Ovary (tissue), 9 donors: Measurements from ENCODE around the gene RPS5. TPM values are rescaled to one million over a fixed set of nuclear protein-coding genes. Genes with fewer than 3 reads are reported as not detected.
A peak's percentile ranks its signal among the peaks of the same experiment; 100 is the strongest.

ENCODE experiments used
- DNase-seq, 5 donors: peaks; one replicate each; pipeline ENCODE4 v3.0.0-alpha.2; 2019 to 2020
- H3K27ac ChIP-seq, 2 donors: fragments of 200-600 bp; one replicate each; pipeline versions ENCODE4 v1.5.1 to v1.8.0; 2019 to 2022
- H3K27me3 ChIP-seq: fragments of 200-600 bp; one replicate; pipeline ENCODE4 v1.8.0; 2022
- H3K36me3 ChIP-seq: fragments of 200-600 bp; sonication (generic); one replicate; pipeline ENCODE4 v1.5.1; 2019
- H3K4me1 ChIP-seq: one replicate; pipeline ENCODE4 v1.8.1; 2013; ENCODE audit warnings: mild to moderate bottlenecking, moderate library complexity; ENCODE audit not compliant: insufficient read depth
- H3K4me3 ChIP-seq: fragments of 200-600 bp; sonication (generic); one replicate; pipeline ENCODE4 v1.5.1; 2017
- H3K9me3 ChIP-seq, 2 donors: fragments of 200-600 bp in 1 of 2; sonication (generic) in 1 of 2; one replicate each; pipeline versions ENCODE4 v1.5.1 to v1.8.1; 2013 to 2019; ENCODE audit warnings: mild to moderate bottlenecking in 1 of 2, moderate library complexity in 1 of 2
- EP300 ChIP-seq: sonication (generic); formaldehyde crosslinking; IDR thresholded peaks from one replicate; pipeline ENCODE4 v1.6.1; 2017; ENCODE audit warnings: antibody characterized with exemption
- POLR2A ChIP-seq: fragments of 450-650 bp; IDR thresholded peaks from one replicate; pipeline ENCODE4 v1.6.1; 2017; ENCODE audit warnings: antibody characterized with exemption, mild to moderate bottlenecking, moderate library complexity
- WGBS, 3 donors: extraction: QIAGEN DNeasy Blood & Tissue Kit in 1 of 3; methylation state at CpG; one replicate each; pipeline versions ENCODE4 v1.1.5 to v1.1.7; 2013 to 2017; 5-methylcytosine and 5-hydroxymethylcytosine counted together
- intact Hi-C, 4 donors: fragments of 100-400 bp; cut with DNase I; formaldehyde crosslinking; loops; one replicate each; pipeline versions ENCODE4 v1.11.0 to v1.15.1; 2022 to 2023
- polyA plus RNA-seq, 2 donors: library from polyadenylated mRNA; stranded (reverse); fragments of 200-250 nt in 1 of 2; fragments of 350-450 nt in 1 of 2; fragmentation: Illumina TruSeq in 1 of 2; extraction: RNeasy Lipid Tissue Mini Kit (QIAGEN cat#74804) in 1 of 2; gene quantifications; one replicate each; pipeline ENCODE4 v1.2.3, GENCODE V29; 2013 to 2014
- total RNA-seq, 7 donors: library from RNA; depleted of rRNA in 2 of 7; stranded (reverse); fragments of >200 nt in 2 of 7; fragmentation: NEBNext Ultra II Directional in 3 of 7; extraction: Animal tissue kit (Norgen Biotek cat#: 25700) in 3 of 7; gene quantifications; one replicate each; pipeline versions ENCODE4 v1.1.0 to v1.2.4, GENCODE V29; 2016 to 2023
- TF ChIP-seq, protein P1 (sequence below), 3 donors: fragments of 450-650 bp in 2 of 3; fragments of 200-600 bp in 1 of 3; IDR thresholded peaks; one replicate each; pipeline versions ENCODE4 v1.5.1 to v1.8.0; 2016 to 2022; ENCODE audit warnings: antibody characterized with exemption in 3 of 3, mild to moderate bottlenecking in 1 of 3
- donor health status: DM: no; HTN: no; CAD: no; lungs with moderate emphysema.
- donor health status: DM: no; HTN: no; CAD: no.
- donor health status: Bipolar disorder and iron deficiency.
- donor health status: DM: yes; HTN: yes; CAD: no.
- donor health status: DM: no; HTN: no; CAD: no.
- donor health status: DM: yes; HTN: yes; CAD: no.

RPS5 gene
- total and polyA plus RNA-seq, 9 donors: 715 to 5,180 (median 2,346) TPM

DNA sequence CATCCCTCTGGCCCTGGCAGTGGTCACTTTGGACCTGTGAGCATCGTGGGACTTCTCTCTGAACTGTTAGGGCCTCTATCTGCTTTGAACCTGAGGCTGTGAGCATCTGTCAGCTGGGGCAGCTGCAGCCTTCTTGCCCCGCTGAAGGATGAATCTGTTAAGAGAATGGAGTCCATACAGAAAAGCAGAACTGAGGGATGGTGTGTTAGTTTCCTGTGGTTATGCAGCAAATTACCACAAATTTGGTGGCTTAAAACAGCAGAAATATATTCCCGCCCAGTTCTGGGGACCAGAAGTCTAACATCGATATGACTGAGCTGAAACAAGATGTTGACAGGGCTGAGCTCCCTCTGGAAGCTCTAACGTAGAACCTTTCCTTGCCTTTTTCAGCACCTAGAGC lies 22.9 kb upstream of the RPS5 start:
- Histone ChIP-seq H3K4me1 (peaks cover 3% of the 10 kb centered on the region), H3K27me3 (no peaks in the 10 kb centered on the region), H3K27ac (no peak overlapping the region), H3K4me3 (no peak overlapping the region), H3K9me3 (no peaks in the 10 kb centered on the region), H3K36me3 (no peaks in the 10 kb centered on the region)
- 85 to 93% (median 88%) methylated on average over 5 of the region's 5 CpGs for WGBS, 3 donors
- no peak for TF ChIP-seq EP300
- TF ChIP-seq, protein P1, sequence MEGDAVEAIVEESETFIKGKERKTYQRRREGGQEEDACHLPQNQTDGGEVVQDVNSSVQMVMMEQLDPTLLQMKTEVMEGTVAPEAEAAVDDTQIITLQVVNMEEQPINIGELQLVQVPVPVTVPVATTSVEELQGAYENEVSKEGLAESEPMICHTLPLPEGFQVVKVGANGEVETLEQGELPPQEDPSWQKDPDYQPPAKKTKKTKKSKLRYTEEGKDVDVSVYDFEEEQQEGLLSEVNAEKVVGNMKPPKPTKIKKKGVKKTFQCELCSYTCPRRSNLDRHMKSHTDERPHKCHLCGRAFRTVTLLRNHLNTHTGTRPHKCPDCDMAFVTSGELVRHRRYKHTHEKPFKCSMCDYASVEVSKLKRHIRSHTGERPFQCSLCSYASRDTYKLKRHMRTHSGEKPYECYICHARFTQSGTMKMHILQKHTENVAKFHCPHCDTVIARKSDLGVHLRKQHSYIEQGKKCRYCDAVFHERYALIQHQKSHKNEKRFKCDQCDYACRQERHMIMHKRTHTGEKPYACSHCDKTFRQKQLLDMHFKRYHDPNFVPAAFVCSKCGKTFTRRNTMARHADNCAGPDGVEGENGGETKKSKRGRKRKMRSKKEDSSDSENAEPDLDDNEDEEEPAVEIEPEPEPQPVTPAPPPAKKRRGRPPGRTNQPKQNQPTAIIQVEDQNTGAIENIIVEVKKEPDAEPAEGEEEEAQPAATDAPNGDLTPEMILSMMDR (IDR thresholded peaks at IDR 0.05): no peak
- no peak for TF ChIP-seq POLR2A
- intact Hi-C loops: no loop called here
- DNase-seq: no peak

DNA sequence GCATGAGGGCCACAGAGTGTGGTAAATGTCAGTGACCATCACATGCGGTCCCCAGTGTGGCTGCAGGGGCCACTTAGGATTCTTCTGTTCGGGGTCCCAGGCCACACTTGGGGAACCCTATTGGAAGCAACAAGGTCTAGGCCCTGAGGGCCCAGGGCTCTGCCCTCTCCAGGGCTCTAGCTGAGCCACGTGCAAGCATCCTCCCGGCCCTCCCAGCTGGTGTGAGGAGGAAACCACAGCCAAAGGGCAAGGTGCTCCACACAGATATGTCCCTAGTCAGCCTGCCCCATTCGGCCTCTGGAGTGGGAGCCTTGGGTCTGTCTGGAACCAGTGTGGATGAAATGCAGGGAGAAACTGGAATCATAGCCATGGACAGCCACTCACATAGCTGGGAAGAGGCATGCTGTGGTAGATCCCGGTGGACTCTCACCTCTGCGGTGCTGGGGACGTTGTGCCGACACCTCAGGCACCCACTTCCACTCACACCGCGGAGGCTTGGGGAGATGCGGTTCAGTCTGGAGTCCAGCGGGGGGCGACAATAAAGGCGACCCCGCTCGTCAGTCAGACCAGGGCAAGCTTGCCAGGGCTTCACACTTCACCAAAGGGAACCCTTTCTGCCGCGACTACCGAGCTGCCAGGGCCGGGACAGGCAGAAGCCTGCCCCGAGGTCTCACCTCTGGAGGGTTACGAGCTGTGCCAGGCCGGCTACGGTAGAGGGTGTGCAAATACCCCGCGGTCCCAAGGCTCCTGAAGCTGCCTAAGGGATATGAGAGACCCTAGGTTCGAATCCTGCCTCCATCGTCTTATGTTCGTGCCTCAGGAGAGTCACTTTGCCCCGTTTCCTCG lies 20.3 kb upstream of the RPS5 start:
- DNase-seq: no peak
- Histone ChIP-seq H3K27ac (no peak overlapping the region), H3K4me3 (no peak overlapping the region), H3K27me3 (no peaks in the 10 kb centered on the region), H3K4me1 (peaks cover under 1% of the 10 kb centered on the region), H3K9me3 (no peaks in the 10 kb centered on the region), H3K36me3 (no peaks in the 10 kb centered on the region)
- TF ChIP-seq, protein P1 (IDR thresholded peaks at IDR 0.05): no peak
- no peak for TF ChIP-seq POLR2A
- TF ChIP-seq EP300: no peak
- 87 to 90% (median 89%) methylated on average over 32 of the region's 32 CpGs for WGBS, 3 donors
- intact Hi-C loops: no loop called here

DNA sequence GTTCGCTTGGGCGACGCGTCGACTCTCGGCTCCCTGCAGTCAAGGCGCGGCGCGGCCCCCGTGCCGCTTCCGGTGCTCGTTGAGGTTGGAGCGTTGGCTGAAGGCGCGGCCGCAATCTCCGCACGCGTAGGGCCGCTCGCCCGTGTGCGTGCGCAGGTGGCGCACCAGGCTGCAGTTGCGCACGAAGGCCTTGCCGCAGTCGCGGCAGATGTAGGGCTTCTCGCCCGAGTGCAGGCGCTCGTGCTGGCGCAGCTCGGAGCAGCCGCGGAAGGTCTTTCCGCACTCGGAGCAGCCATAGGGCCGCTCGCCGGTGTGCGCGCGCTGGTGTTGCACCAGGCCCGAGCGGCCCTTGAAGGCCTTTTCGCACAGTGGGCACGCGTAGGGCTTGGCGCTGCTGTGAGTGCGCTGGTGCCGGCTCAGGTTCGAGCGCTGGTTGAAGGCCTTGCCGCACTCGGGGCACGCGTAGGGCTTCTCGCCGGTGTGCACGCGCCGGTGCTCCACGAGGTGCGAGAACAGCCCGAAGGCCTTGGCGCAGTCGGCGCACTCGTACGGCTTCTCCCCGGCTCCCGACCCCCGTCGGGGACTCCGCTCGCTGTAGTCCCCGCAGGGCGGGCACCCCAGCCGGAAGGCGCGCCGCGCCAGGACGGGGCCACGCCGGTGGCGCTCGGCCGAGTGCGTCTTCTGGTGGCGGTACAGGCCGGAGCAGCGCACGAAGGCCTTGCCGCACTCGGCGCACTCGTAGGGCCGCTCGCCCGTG lies 19.2 kb upstream of the RPS5 start:
- no peaks in the 10 kb centered on the region for H3K27me3 ChIP-seq
- H3K4me3 ChIP-seq: no peak overlapping the region
- intact Hi-C loops: no loop called here
- H3K9me3 ChIP-seq: no peaks in the 10 kb centered on the region
- no peak for DNase-seq
- H3K27ac ChIP-seq: no peak overlapping the region
- H3K4me1 ChIP-seq: peaks cover 3% of the 10 kb centered on the region
- no peak for TF ChIP-seq EP300
- TF ChIP-seq POLR2A: no peak
- TF ChIP-seq, protein P1 (IDR thresholded peaks at IDR 0.05): no peak
- 77 to 83% (median 80%) methylated on average over 83 to 106 of the region's 106 CpGs for WGBS, 3 donors
- H3K36me3 ChIP-seq: no peaks in the 10 kb centered on the region

DNA sequence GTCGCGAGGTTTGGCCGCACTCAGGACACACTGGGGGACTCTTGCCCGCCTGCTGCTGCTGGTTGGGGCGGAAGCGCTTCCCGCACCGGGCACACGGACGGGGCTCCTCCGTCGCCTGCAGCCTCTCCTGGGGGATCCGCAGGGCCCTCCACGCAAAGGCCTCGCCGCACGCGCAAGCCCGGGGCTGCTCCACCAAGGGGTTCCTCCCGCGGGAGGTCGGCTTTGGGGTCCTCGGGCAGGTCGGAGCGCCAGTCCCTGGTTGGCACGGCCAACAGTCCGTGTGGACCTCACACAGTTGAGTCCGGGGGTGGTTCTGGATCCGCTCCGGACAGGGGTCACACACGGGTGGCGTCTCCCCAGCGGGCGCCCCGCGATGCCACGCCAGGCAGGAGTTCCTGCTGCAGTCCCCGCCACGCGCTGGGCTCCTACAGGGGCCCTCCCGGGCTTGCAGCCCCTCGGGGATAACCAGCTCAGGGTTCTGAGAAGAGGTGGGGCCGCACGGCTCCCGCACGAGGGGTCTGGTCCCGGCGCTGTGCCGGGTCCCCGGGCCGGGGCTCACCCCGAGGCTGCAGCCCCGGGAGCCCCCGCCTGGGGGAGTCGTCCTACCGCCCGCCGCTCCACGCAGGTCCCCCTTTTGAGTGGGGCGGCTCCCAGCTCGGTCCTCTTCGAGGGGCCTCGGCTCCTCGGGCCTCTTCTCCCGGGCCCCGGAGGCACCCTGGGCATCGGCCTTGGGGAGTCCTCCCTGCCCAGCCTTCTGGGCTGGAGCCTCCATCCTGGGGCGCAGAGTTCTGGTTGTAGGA lies 18.3 kb upstream of the RPS5 start:
- intact Hi-C loops: no loop called here
- peaks cover 6% of the 10 kb centered on the region for H3K4me1 ChIP-seq
- no peaks in the 10 kb centered on the region for H3K9me3 ChIP-seq
- peak in 2 of 5 donors; percentile 27 to 35 for DNase-seq
- H3K27ac ChIP-seq: no peak overlapping the region
- no peaks in the 10 kb centered on the region for H3K36me3 ChIP-seq
- TF ChIP-seq POLR2A (no peak), EP300 (no peak)
- TF ChIP-seq, protein P1 (IDR thresholded peaks at IDR 0.05): no peak
- H3K4me3 ChIP-seq: no peak overlapping the region
- no peaks in the 10 kb centered on the region for H3K27me3 ChIP-seq
- WGBS, 3 donors: 88 to 91% (median 89%) methylated on average over 44 to 68 of the region's 68 CpGs
